Measurements from ENCODE around the gene EXTL1.

EXTL1 gene

GRCh38 chr1:25997828-25998761, 23.5 kb upstream of the EXTL1 start, which contains the start of gene PAFAH2:
PAFAH2 (minus strand) TSS chr1:25998063; CDS start chr1:25990816, 7,247 bp downstream.
- peak; percentile 95 for DNase-seq

GRCh38 chr1:25999041-25999800, 22.4 kb upstream of the EXTL1 start:
- no peak for DNase-seq

- DNase-seq: no peak
These were observed 18.3 kb upstream of the EXTL1 start for GRCh38 chr1:26003262-26003661.

GRCh38 chr1:26003756-26004155, 17.8 kb upstream of the EXTL1 start:
- DNase-seq: no peak

- DNase-seq: no peak
These were observed 16.0 kb upstream of the EXTL1 start for GRCh38 chr1:26005434-26006105.

- no peak for DNase-seq
These were observed 14.9 kb upstream of the EXTL1 start for GRCh38 chr1:26006710-26007109.

GRCh38 chr1:26009796-26010447, 11.7 kb upstream of the EXTL1 start:
- no peak for DNase-seq

- DNase-seq: no peak
These were observed 10.8 kb upstream of the EXTL1 start for GRCh38 chr1:26010825-26011224.

- DNase-seq: no peak
These were observed 8.7 kb upstream of the EXTL1 start for GRCh38 chr1:26012864-26013263.

GRCh38 chr1:26014179-26014578, 7.4 kb upstream of the EXTL1 start:
- DNase-seq: no peak

- no peak for DNase-seq
These were observed 6.2 kb upstream of the EXTL1 start for GRCh38 chr1:26015358-26015757.

GRCh38 chr1:26016258-26016952, 5.2 kb upstream of the EXTL1 start:
- DNase-seq: no peak

- no peak for DNase-seq
These were observed 4.5 kb upstream of the EXTL1 start for GRCh38 chr1:26016953-26017545.

- no peak for DNase-seq
These were observed 4.0 kb upstream of the EXTL1 start for GRCh38 chr1:26017606-26018005.

- no peak for DNase-seq
These were observed 1.8 kb upstream of the EXTL1 start for GRCh38 chr1:26019641-26020315.

- no peak for DNase-seq
These were observed 1.2 kb upstream of the EXTL1 start for GRCh38 chr1:26020330-26020768.

GRCh38 chr1:26020941-26021646, 481 bp upstream of the EXTL1 start:
- DNase-seq: no peak

GRCh38 chr1:26022404-26022779, 817 bp downstream of the EXTL1 start:
- no peak for DNase-seq

GRCh38 chr1:26023009-26023408, 1.4 kb downstream of the EXTL1 start:
- DNase-seq: no peak

- DNase-seq: no peak
These were observed 2.3 kb downstream of the EXTL1 start for GRCh38 chr1:26023826-26024225.
